Measurements from ENCODE around the gene WNT11. TPM values are rescaled to one million over a fixed set of nuclear protein-coding genes. Genes with fewer than 3 reads are reported as not detected.

Gene WNT11
- total RNA-seq, 2 experiments from 2014 or later, result 0.20 TPM; not detected in 1

GRCh38 chr11:76157891-76158290, 48.4 kb downstream of the WNT11 start:
- H3K4me1 Mint-ChIP-seq, result peaks cover 10% of the 10 kb centered on the region
- peaks cover 23% of the 10 kb centered on the region for H3K27me3 Mint-ChIP-seq
- no peak for DNase-seq
- no peaks in the 10 kb centered on the region for H3K9me3 Mint-ChIP-seq
- ChIA-PET POLR2A (no interaction called here), CTCF (no interaction called here)
- no peaks in the 10 kb centered on the region for H3K36me3 Mint-ChIP-seq (ENCODE audit: low read depth)
- H3K4me3 Mint-ChIP-seq, result no peak overlapping the region
- no peak overlapping the region for H3K27ac Mint-ChIP-seq

- ChIA-PET POLR2A (no interaction called here), CTCF (no interaction called here)
- Mint-ChIP-seq H3K27ac (no peak overlapping the region), H3K9me3 (no peaks in the 10 kb centered on the region), H3K36me3 (ENCODE audit: low read depth) (no peaks in the 10 kb centered on the region), H3K4me3 (no peak overlapping the region), H3K4me1 (peaks cover 19% of the 10 kb centered on the region), H3K27me3 (peaks cover 30% of the 10 kb centered on the region)
- DNase-seq, result no peak
Measured at GRCh38 chr11:76156971-76157427, 49.3 kb downstream of the WNT11 start.

- H3K9me3 Mint-ChIP-seq, result no peaks in the 10 kb centered on the region
- no peak for DNase-seq
- CTCF ChIA-PET, result interaction anchor here (0.6 to 0.7 kb wide), 2 partner anchors 273 to 379 kb away, joined by 3 read pairs; no protein-coding TSS in a partner anchor
Measured at GRCh38 chr11:76155500-76156227, 50.6 kb downstream of the WNT11 start.

GRCh38 chr11:76153571-76153923, 52.8 kb downstream of the WNT11 start:
- no peak overlapping the region for H3K4me3 Mint-ChIP-seq
- ChIA-PET POLR2A (interaction anchor here (1.2 kb wide), 1 partner anchor 257 kb away, joined by 4 read pairs; no protein-coding TSS in a partner anchor), CTCF (interaction anchor here (1.0 to 2.5 kb wide), 4 partner anchors 13 to 267 kb away, joined by 3 to 106 read pairs (median 12); no protein-coding TSS in a partner anchor)
- H3K4me1 Mint-ChIP-seq, result peaks cover 26% of the 10 kb centered on the region
- H3K9me3 Mint-ChIP-seq, result no peaks in the 10 kb centered on the region
- peaks cover 37% of the 10 kb centered on the region for H3K27me3 Mint-ChIP-seq
- no peak for DNase-seq
- no peaks in the 10 kb centered on the region for H3K36me3 Mint-ChIP-seq (ENCODE audit: low read depth)
- no peak overlapping the region for H3K27ac Mint-ChIP-seq

More at GRCh38 chr11:76155500-76156227, 50.6 kb downstream of the WNT11 start:
- Mint-ChIP-seq H3K27ac (no peak overlapping the region), H3K4me3 (no peak overlapping the region), H3K36me3 (ENCODE audit: low read depth) (no peaks in the 10 kb centered on the region), H3K27me3 (peaks cover 35% of the 10 kb centered on the region), H3K4me1 (peaks cover 26% of the 10 kb centered on the region)
- POLR2A ChIA-PET, result interaction anchor here (0.6 kb wide), 1 partner anchor 582 kb away, joined by 3 read pairs; no protein-coding TSS in a partner anchor

GRCh38 chr11:76152741-76153570, 53.3 kb downstream of the WNT11 start:
- Mint-ChIP-seq H3K27me3 (peaks cover 37% of the 10 kb centered on the region), H3K27ac (no peak overlapping the region), H3K9me3 (no peaks in the 10 kb centered on the region), H3K4me3 (peak overlapping the region; percentile 59), H3K4me1 (peaks cover 26% of the 10 kb centered on the region), H3K36me3 (ENCODE audit: low read depth) (no peaks in the 10 kb centered on the region)
- DNase-seq, result no peak
- CTCF ChIA-PET, result interaction anchor here (0.6 to 2.5 kb wide), 45 partner anchors 9 to 614 kb away, joined by 3 to 106 read pairs (median 4); no protein-coding TSS in a partner anchor
- POLR2A ChIA-PET, result interaction anchor here (0.9 to 1.5 kb wide), 4 partner anchors 17 to 262 kb away, joined by 3 to 4 read pairs (median 3); no protein-coding TSS in a partner anchor

GRCh38 chr11:76152086-76152681, 54.1 kb downstream of the WNT11 start:
- CTCF ChIA-PET, result interaction anchor here (0.5 to 2.5 kb wide), 49 partner anchors 8 to 614 kb away, joined by 3 to 106 read pairs (median 4); no protein-coding TSS in a partner anchor
- peaks cover 26% of the 10 kb centered on the region for H3K4me1 Mint-ChIP-seq
- H3K9me3 Mint-ChIP-seq, result no peaks in the 10 kb centered on the region
- no peaks in the 10 kb centered on the region for H3K36me3 Mint-ChIP-seq (ENCODE audit: low read depth)
- DNase-seq, result peak; percentile 85
- peaks cover 37% of the 10 kb centered on the region for H3K27me3 Mint-ChIP-seq
- POLR2A ChIA-PET, result interaction anchor here (0.9 to 1.5 kb wide), 4 partner anchors 16 to 261 kb away, joined by 3 to 4 read pairs (median 3); no protein-coding TSS in a partner anchor
- H3K4me3 Mint-ChIP-seq, result peak overlapping the region; percentile 59
- no peak overlapping the region for H3K27ac Mint-ChIP-seq

GRCh38 chr11:76151556-76152085, 54.7 kb downstream of the WNT11 start:
- Mint-ChIP-seq H3K27me3 (peaks cover 35% of the 10 kb centered on the region), H3K4me3 (peak overlapping the region; percentile 59), H3K9me3 (no peaks in the 10 kb centered on the region), H3K4me1 (peaks cover 26% of the 10 kb centered on the region), H3K36me3 (ENCODE audit: low read depth) (no peaks in the 10 kb centered on the region), H3K27ac (no peak overlapping the region)
- ChIA-PET CTCF (interaction anchor here (0.5 to 2.5 kb wide), 40 partner anchors 8 to 513 kb away, joined by 3 to 106 read pairs (median 4); no protein-coding TSS in a partner anchor), POLR2A (interaction anchor here (0.9 to 1.5 kb wide), 2 partner anchors 15 to 261 kb away, joined by 3 read pairs; no protein-coding TSS in a partner anchor)
- DNase-seq, result no peak

- ChIA-PET POLR2A (no interaction called here), CTCF (interaction anchor here (0.7 to 1.0 kb wide), 2 partner anchors 57 to 92 kb away, joined by 3 read pairs; no protein-coding TSS in a partner anchor)
- no peak overlapping the region for H3K27ac Mint-ChIP-seq
- no peak for DNase-seq
- no peak overlapping the region for H3K4me3 Mint-ChIP-seq
- peaks cover 27% of the 10 kb centered on the region for H3K27me3 Mint-ChIP-seq
- peaks cover 26% of the 10 kb centered on the region for H3K4me1 Mint-ChIP-seq
- H3K36me3 Mint-ChIP-seq (ENCODE audit: low read depth), result no peaks in the 10 kb centered on the region
- no peaks in the 10 kb centered on the region for H3K9me3 Mint-ChIP-seq
Measured at GRCh38 chr11:76150141-76150540, 56.2 kb downstream of the WNT11 start.

- ChIA-PET CTCF (interaction anchor here (1.0 kb wide), 1 partner anchor 58 kb away, joined by 3 read pairs; no protein-coding TSS in a partner anchor), POLR2A (no interaction called here)
- H3K9me3 Mint-ChIP-seq, result no peaks in the 10 kb centered on the region
- no peaks in the 10 kb centered on the region for H3K36me3 Mint-ChIP-seq (ENCODE audit: low read depth)
- H3K27me3 Mint-ChIP-seq, result peaks cover 27% of the 10 kb centered on the region
- peaks cover 26% of the 10 kb centered on the region for H3K4me1 Mint-ChIP-seq
- no peak overlapping the region for H3K4me3 Mint-ChIP-seq
- H3K27ac Mint-ChIP-seq, result no peak overlapping the region
- DNase-seq, result no peak
Measured at GRCh38 chr11:76149713-76150112, 56.6 kb downstream of the WNT11 start.

- no peaks in the 10 kb centered on the region for H3K9me3 Mint-ChIP-seq
- no peak for DNase-seq
- ChIA-PET POLR2A (no interaction called here), CTCF (interaction anchor here (0.9 kb wide), 1 partner anchor 251 kb away, joined by 3 read pairs; no protein-coding TSS in a partner anchor)
- no peak overlapping the region for H3K27ac Mint-ChIP-seq
- H3K4me3 Mint-ChIP-seq, result no peak overlapping the region
- peaks cover 26% of the 10 kb centered on the region for H3K27me3 Mint-ChIP-seq
- H3K36me3 Mint-ChIP-seq (ENCODE audit: low read depth), result no peaks in the 10 kb centered on the region
- H3K4me1 Mint-ChIP-seq, result peaks cover 26% of the 10 kb centered on the region
Measured at GRCh38 chr11:76148941-76149613, 57.2 kb downstream of the WNT11 start.

GRCh38 chr11:76148231-76148630, 58.1 kb downstream of the WNT11 start:
- no peak overlapping the region for H3K4me3 Mint-ChIP-seq
- peaks cover 19% of the 10 kb centered on the region for H3K4me1 Mint-ChIP-seq
- peaks cover 18% of the 10 kb centered on the region for H3K27me3 Mint-ChIP-seq
- DNase-seq, result no peak
- H3K36me3 Mint-ChIP-seq (ENCODE audit: low read depth), result no peaks in the 10 kb centered on the region
- ChIA-PET POLR2A (no interaction called here), CTCF (interaction anchor here (0.9 kb wide), 1 partner anchor 251 kb away, joined by 3 read pairs; no protein-coding TSS in a partner anchor)
- no peak overlapping the region for H3K27ac Mint-ChIP-seq
- no peaks in the 10 kb centered on the region for H3K9me3 Mint-ChIP-seq

All from activated CD4-positive, alpha-beta memory T cell treated with anti-CD3 and anti-CD28 coated beads, Interleukin-2, amount 10 ng/mL, durations not matched to agents 7 days and 5 days (primary cell).